ENCODE data around the gene EPHB1. TPM values are rescaled to one million over a fixed set of nuclear protein-coding genes. Genes with fewer than 3 reads are reported as not detected.

Gene EPHB1
- total RNA-seq, 1 donor from 2014 or later = 3.1 TPM

GRCh38 chr3:135158520-135158919 is 363.5 kb downstream of the EPHB1 start:
- DNase-seq (ENCODE audit: low spot score) = no peak

DNA sequence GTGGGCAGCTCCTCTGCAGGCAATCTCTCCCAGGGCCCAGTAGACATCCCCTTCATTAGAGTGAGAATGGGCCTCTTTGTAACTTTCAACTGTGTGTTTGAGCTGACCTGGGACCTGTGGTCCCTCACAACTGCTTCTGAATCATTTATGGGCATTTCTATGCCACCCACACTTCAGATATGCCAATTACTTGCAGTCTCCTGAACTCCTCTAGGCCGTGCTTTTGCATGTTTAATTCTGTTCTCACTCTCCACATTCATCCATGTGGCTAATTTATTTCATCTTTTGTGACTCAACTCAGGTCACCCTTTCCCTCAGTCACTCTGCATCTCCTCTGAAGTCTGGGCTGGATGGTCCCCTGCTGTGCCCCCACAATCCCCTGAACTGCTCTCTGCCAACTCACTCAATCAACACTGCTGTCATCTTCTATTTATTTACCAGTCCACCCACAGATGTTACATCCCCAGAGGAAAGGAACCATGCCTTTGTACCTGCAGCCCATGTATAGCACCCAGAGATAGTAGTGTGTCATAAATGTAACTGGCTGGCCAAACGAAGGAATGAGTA is 364.7 kb downstream of the EPHB1 start:
- DNase-seq (ENCODE audit: low spot score) = no peak

DNA sequence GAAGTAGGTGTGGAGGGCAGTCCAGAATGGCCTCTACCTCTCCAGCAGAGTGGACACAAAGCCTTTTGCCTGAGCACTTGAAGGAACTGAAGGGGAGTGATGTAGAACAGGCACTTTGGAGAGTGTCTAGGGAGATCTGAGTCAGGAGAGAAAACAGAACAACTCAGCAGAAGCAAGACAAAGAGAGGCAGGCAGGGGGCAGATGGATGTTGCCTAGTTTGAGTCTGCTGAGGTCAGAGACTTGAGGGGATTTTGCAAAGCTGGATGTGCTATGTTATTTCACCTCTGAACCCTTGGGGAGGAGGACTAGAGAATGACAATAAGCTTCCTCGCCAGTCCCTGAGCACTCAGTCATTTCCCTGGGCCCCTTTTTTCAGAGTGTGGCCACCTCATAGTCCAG is 366.4 kb downstream of the EPHB1 start:
- DNase-seq (ENCODE audit: low spot score) = no peak

DNA sequence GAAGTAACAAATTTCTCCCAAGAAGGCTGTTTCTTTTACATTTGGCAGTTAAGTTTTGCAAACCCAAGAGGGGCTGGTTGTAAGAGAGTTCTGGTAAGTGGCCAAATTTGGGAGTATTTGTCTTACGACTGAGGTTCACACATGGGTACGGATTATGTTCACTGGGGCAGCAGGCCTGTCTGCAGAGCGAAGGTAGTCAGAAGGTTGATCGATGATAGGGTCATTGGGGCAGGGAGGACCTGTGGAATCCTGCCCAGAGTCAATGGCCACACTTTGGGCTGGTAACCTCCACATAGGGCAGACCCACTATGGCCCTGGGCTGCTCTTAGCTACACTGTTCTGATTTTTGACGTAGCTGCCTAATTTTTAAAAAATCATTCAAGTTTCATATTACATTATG is 368.6 kb downstream of the EPHB1 start:
- DNase-seq (ENCODE audit: low spot score) = no peak

DNA sequence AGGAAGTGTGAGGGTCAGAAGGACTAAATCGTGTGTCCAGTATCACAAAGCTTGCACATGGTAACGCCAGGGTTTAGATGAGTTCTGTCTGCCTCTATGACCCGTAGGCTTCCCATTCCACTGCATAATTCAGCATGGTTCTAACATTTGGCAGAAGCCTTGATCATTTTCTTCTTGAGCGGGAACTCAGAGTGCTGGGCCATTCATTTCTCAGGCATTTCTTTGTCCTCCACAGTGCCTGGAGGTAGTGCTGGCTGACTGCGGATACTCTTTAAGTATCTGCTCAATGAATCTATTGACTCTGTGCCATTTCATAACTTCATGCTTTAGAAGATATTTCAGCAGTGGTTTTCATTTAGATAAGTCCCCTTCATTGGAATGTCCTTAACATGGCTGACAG is 370.2 kb downstream of the EPHB1 start:
- DNase-seq (ENCODE audit: low spot score) = no peak

- DNase-seq (ENCODE audit: low spot score) = no peak
Measured at GRCh38 chr3:135166266-135166825, 371.3 kb downstream of the EPHB1 start.

GRCh38 chr3:135168822-135169221 is 373.8 kb downstream of the EPHB1 start:
- no peak for DNase-seq (ENCODE audit: low spot score)

DNA sequence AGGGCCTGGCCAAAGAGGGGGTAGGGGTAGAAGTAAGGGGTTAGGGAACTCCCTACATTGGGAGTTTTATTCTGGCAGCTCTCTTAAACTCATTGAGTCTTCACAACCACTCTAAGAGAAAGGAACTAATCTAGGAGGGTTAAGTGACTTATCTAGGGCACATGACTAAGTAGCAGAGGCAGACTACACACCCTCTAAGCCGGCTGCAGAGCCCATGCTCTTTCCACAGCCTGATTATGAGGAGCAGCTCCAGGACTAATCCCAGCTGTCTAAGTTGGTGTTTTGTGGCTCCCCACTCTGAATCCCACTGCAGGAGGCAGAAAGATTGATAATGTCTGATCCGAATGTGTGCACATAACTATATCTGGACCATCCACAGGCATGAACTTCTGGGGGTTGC is 374.6 kb downstream of the EPHB1 start:
- no peak for DNase-seq (ENCODE audit: low spot score)

DNA sequence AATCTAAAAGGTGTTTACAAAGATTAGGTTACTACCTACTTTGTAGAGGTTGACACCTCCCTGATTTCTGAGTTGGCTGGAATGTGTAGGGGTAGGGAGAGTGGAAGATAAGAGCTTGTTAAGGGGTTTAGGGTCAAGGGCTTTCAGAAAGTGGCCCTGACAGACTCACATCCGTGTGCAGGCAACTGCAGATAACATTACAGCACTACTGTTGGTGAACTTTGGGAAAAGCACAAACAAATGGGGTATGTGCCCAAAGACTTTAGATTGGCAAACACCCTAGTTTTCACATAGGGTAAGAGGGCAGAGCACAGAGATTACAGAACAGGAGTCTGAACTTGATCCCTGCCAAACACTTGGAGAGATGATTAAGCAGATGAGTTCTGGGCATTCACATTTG is 375.7 kb downstream of the EPHB1 start:
- DNase-seq (ENCODE audit: low spot score) = no peak

DNA sequence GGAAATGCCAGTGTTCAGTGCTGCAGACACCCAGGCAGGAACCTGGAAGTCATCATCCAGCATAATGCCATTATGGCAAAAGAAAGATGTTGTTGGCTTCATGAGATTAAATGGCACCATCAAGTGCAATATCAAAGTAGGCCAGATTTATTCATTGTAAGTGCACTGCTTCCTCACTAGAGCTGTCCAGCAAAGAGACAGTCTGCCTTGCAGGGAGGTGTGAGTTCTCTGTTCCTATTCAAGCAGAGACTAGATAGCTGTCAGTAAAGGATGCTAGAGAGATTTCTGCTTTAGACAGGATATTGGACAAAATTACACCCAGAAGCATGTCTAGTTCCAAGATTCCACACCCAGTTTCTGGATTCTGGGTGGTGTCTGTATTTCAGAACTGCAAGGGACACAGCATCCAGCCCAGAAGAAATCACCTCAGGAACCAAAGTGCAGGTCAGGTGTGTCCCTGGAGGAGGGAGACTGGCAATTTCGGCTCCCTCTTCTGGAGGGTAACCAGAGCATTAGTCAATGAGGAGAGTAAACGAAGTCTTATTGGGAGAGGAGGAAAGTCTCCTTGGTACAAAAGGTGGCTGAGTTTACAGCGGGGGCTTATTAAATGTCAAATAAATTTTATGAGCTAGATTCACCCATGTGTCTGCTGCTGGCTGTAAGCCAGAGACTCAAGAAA is 377.3 kb downstream of the EPHB1 start:
- no peak for DNase-seq (ENCODE audit: low spot score)

DNA sequence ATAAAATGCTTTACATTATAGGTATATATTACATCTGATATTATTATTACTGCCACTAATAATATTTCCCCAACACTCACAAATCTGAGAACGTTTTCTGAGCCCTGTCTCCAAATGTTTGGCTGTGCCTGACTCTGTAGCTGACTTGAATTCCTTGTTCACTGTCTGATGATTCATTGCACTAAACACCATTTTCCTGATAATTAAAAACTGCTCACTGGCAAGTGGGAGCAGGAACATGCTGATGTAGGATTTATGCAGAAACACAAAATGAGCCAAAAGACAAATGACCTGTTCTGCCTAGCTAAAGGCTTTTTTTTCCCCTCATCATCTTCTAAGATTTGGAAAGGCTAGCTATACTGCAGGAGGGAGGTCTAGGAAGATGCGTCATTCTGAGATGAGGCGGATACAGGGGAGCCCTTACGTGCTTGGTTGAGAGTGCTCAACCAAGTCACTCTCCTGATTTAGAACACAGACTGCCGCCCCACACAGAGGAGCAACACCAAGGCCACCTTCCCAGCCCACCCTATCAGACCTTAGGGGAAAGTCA is 380.7 kb downstream of the EPHB1 start:
- no peak for DNase-seq (ENCODE audit: low spot score)

DNA sequence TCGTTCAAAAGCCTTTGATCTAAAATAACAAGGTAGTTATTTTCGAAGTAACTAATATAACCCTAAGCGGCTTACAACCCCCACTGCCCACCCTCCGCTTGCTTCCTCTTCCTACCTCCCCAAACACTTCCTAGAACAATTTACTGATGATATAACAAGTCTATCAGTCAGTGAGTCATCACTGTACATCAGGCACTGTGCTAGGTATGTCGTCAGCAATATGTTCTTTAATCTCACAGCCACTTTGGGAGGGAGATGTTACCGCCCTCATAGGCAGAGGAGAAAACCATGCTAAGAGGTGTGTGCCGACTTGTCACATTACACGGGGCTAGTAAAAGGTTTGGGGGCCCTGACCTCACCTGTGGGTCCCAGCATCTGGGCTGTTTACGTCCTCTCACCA is 381.8 kb downstream of the EPHB1 start:
- no peak for DNase-seq (ENCODE audit: low spot score)

- no peak for DNase-seq (ENCODE audit: low spot score)
Measured at GRCh38 chr3:135178566-135178965, 383.5 kb downstream of the EPHB1 start.

- DNase-seq (ENCODE audit: low spot score) = no peak
Measured at GRCh38 chr3:135181408-135181807, 386.3 kb downstream of the EPHB1 start.

DNA sequence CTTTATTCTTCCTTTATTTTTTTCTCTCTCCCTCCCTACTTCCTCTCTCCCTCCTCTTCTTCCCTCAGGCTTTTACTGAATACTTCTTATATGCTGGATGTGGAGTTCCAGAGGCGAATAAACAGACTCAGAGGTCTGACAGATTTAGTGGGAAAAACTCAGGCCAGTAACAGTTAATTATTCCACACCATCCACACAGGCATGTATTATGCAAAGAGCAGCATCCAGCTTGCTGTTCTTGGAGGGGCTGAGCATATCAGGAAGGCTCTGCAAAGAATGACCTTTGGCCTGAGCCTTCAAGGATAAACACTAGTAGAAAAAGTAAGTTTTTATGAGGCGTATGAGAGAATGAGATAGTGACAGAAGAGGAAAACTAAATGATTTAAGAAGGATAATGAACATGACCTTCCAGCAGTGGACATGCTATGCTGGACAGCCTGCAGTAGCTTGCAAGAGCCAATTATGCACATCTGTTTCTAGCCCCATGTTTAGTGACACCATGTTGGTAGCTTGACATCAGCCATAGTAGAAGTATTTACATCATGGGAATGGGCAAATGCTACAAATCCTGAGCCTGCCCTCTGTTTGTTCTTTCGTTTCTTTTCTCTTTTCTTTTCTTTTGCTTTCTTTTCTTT is 387.4 kb downstream of the EPHB1 start:
- no peak for DNase-seq (ENCODE audit: low spot score)

- DNase-seq (ENCODE audit: low spot score) = no peak
Measured at GRCh38 chr3:135190658-135191057, 395.6 kb downstream of the EPHB1 start.

GRCh38 chr3:135191708-135192107 is 396.6 kb downstream of the EPHB1 start:
- no peak for DNase-seq (ENCODE audit: low spot score)

DNA sequence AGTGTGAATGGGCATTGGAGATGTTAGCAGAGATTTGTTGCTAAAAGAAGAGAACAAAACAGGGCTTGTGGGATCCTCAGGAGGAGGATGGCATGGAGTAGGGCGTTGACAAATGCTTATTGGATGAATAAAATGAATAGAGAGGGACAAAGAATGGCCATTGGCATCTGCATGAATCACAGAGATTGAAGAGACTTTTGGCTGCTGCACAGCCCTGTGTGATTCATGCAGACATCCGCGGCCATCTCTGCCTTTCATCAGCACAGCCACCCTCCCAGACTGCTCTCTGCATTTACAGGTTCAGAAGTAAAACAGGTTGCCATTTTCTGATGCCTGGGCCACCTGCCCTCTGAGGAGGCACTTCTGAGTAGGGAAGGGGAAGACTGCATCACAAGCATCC is 397.9 kb downstream of the EPHB1 start:
- no peak for DNase-seq (ENCODE audit: low spot score)

DNA sequence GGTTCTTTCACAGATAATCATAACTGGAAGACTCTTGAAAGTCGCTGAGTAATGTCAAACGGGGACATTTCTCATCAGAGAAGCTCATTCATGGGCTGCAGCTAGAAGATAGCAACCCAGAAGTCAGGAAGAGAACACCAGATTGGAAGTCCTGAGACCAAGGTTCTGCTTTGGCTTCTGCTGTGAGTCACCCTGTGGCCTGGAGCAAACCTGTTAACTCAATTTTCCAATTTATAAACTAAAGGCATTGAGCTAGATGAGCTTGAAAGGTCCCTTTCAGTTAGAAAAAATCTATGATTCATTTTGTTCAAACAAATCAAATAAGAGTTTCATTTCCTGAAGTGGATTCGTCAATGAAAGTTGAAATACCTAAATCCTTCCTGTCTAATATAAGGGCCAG is 402.2 kb downstream of the EPHB1 start:
- no peak for DNase-seq (ENCODE audit: low spot score)

- no peak for DNase-seq (ENCODE audit: low spot score)
Measured at GRCh38 chr3:135197856-135198255, 402.8 kb downstream of the EPHB1 start.

DNA sequence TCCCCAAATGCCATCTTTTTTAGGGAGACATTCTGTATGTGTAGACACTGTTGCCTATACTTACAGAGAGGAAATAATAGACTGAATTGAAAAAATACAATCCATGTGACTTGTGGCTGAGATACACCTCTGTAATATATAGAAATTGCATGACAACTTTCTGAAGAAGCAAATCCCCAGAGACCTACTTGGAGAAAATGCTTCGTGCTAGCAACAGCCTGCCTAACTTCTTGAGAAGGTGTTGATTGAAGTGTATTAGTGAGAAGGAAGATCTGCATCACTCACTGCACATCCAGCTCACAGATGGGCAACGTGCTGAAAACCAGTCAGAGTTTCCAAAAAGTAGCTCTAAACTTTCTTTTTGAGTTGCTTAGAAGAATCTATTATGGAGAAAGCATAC is 404.1 kb downstream of the EPHB1 start:
- DNase-seq (ENCODE audit: low spot score) = no peak

- DNase-seq (ENCODE audit: low spot score) = no peak
Measured at GRCh38 chr3:135203026-135203425, 408.0 kb downstream of the EPHB1 start.

GRCh38 chr3:135213213-135213612 is 418.2 kb downstream of the EPHB1 start:
- no peak for DNase-seq (ENCODE audit: low spot score)
